HG03520 (cell line): ENCODE measurements around the gene FANCC.
"Not testable (repeated sequence)": the region's sequence is repeated elsewhere in the genome, so short reads cannot be mapped to it uniquely, and the experiment has no call there.

Experiments
- ATAC-seq: cut with Tn5 transposase; IDR thresholded peaks from one replicate; pipeline ENCODE4 v1.9.1; 2021; ENCODE audit warnings: mild to moderate bottlenecking, moderate library complexity; ENCODE audit not compliant: unreplicated experiment

The FANCC gene

DNA sequence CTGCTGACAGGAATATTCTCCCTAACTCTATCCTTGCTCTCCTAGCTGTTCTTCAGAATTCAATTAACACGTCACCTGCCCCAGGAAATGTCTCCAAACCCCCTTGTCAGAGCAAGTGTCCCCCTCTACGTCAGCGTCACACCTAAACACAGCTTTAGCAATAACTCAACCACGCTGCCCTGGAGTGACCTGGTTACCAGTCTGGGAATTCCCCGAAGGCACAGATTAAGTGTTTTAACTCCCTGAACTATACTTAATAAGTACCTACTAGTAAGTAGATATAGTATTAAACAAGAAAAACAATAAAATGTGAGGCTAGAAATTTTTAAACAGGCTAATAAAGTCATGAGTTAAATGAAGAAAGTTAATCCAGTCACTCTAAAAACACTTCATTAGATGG, 78.4 kb downstream of the FANCC start:
- ATAC-seq, result no peak

DNA sequence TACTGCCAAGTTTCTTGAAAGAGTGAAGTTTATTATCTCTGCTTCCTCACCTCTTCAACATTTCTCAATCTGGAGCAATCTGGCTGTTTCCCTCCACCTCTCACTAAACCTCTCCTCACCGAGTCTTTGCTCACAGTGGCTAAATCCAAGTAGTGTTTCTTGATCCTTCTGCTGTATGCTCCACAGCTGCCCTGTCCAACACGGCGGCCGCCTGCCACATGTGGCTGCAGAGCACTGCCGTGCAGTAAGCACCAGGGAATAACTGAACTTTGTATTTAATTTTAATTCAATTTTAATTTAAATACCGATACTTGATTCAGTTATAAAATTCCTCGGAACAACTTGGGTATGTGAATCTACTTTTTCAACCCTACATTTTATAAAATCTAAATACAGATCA, 80.2 kb downstream of the FANCC start:
- no peak for ATAC-seq

DNA sequence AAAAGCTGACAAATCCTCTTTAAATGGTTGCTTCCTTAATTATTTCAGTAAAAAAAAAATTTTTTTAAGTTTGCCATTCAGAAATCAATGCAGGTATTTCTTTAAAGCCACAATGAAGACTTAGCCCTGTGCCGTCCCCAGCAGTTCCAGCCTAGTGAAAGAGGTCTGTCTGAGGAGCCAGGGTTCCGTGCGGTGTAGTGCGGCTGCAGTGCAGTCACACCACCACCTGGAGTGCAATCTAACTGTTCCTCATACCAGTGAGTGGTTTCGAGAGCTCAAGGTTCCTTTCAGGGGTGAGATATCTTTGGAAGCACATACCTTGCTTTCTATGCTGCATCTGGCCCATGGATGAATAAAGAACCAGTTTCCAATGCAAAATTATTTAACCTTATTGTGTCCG, 87.5 kb downstream of the FANCC start:
- no peak for ATAC-seq

DNA sequence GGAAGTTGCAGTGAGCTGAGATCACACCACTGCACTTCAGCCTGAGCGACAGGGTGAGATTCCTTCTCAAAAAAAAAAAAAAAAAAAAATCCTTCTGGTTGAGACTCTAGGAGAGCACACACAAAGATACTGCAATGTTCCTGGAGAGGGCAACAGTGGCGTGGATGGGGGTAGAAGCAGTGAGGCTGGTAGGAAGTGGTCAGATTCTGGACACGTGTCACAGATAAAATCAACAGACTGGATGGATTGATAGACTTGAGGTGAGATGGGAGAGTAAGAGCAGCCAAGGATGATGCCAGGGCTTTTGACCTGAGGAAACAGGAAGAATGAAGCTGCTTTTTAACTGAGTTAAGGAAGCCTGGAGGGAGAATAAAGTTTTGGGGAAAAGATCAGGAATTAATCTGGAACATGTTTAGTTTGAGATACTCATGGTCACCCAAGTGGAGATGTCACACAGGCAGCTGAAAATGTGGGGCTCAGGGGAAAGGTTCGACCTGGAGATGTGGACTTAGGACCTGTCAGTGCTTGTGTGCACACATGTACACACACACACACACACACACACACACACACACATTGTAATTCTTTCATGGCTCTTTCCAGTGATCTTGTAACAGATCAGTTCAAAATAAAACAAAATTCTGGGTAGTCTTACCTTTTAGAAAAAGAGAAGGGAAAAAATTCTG, 88.1 kb downstream of the FANCC start:
- ATAC-seq, result no peak

GRCh38 chr9:95226921-95227320, 90.6 kb downstream of the FANCC start:
- ATAC-seq, result no peak

DNA sequence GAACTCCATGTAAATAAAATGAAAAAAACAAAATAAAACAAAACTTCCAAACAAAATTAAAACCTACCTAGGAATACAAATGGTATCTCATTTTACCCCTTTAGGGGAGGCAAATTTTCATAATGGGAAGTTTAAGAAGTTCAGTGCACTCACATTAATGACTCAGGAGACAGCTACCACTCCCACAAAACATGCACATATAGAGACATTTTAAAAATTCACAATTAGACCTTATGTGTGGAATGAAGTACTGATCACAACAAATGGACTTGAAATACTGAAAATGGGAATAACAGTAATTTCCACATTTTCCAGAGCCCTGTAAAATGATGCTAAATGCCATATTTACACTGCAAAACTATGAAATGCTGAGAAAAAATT, 91.8 kb downstream of the FANCC start:
- no peak for ATAC-seq

DNA sequence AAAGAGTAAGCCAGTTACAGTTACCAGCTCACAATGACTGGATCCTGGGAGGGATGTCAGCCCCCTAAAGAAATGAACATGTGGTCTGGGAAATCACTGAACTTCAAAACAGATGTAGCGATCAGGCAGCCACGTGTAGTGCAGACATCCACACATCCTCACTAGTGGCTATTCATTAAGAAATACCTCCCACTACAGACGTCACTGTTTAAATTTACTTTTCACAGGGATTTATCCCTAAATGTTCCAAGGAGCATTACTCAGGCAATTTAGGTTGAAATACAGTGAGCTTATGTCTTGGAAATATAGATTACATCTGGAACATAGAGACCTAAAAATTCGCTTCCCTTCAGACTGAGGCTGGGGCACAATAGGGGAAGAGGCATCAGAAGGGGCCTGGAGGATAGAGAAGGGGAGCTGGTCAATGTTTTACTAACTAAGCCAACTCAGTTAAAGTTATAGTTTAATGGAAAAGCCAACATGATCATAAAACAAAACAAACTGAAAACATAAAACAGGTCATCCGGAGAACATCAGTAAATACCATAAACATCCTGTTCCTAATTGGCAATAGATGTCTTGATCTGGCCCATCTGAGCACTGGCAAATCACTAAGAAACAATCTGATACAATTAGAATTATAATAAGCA, 92.3 kb downstream of the FANCC start:
- ATAC-seq, result no peak

DNA sequence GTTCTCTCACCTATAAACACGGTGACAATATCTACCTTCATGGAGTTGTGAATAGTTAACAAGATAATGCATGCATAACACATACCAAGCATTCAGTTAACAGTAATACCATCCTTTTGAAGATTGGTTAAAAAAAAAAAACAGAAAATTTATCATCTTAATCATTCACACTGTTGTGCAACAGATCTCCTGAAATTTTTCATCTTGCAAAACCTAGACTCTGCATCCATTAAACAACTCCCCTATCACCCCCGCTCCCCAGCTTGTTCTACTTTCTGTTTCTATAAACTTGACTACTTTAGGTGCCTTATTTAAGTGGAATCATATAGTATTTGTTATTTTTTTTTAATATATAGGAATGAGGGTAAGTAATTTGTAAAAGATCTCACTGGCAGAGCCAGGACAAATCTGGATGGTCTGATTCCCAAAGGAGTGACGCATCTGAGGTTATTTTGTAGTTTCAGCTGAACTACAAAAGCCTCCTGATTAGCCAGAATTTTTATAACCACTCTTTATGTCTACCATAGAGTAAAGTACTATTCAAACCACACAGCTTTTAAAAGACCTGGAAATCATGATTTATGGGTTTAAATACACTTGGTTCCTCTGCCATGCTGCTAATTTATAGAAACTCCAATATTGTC, 93.0 kb downstream of the FANCC start:
- no peak for ATAC-seq

DNA sequence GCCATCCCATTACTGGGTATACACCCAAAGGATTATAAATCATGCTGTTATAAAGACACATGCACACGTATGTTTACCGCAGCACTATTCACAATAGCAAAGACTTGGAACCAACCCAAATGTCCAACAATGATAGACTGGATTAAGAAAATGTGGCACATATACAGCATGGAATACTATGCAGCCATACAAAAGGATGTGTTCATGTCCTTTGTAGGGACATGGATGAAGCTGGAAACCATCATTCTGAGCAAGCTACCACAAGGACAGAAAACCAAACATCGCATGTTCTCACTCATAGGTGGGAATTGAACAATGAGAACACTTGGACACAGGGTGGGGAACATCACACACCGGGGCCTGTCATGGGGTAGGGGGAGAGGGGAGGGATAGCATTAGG, 97.2 kb downstream of the FANCC start:
- not testable (repeated sequence) for ATAC-seq

DNA sequence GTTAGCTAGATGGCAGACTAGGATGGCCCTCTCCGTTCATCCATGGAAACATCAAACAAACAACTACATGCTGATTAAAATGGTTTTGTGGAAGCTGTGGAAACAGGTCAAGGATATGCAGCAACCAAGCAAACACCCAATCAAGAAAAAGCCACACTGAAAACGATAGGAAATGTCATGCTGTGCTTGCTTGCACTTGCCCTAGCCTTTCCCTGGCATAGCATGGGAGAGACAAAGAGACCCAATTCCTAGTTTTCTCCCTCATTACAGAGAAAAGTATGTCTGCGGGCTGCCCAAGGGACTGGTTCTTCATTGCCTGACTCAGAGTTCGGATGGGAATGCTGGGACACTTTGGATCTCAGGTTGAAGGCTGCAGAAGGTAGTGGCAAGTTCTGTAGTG, 98.7 kb downstream of the FANCC start:
- ATAC-seq, result no peak

DNA sequence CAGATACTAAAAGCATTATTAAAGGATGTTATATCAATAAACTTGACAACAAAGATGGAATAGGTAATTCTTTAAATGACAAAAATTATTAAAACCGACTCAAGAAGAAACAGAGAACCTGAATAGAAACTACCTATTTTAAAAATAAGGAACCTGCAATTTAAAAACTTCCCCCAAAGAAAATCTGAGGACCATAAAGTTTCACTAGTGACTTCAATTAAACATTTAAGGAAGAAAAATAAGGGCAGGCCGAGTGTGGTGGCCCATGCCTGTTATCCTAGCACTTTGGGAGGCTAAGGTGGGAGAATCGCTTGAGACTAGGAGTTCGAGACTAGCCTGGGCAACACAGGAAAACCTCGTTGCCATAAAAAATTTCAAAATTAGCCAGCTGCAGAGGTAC, 99.6 kb downstream of the FANCC start:
- ATAC-seq, result no peak

GRCh38 chr9:95215336-95215898, 102.1 kb downstream of the FANCC start:
- no peak for ATAC-seq

- ATAC-seq, result no peak
Measured at GRCh38 chr9:95213117-95213516, 104.4 kb downstream of the FANCC start.

GRCh38 chr9:95211028-95211427, 106.5 kb downstream of the FANCC start:
- ATAC-seq, result no peak

GRCh38 chr9:95207403-95207802, 110.1 kb downstream of the FANCC start:
- no peak for ATAC-seq

- ATAC-seq, result no peak
Measured at GRCh38 chr9:95206143-95206542, 111.4 kb downstream of the FANCC start.

DNA sequence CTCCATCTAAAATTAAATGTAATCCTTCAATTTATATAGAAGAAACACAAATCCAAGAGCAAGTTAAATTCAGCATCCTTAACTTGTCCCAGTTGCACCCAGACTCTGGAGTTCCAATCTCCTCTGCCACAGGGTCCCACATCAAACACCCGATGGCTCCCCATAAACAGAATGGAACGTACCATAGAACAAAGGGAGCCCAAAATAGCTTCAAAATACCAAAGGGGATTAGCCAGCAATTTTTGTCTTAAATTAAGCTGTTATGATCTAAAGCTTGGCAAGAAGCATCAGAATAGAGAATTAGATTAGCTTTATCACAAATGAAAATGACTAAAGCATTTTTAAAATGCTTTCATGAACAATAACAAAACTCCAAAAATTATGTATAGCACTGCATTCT, 112.8 kb downstream of the FANCC start:
- ATAC-seq, result no peak

DNA sequence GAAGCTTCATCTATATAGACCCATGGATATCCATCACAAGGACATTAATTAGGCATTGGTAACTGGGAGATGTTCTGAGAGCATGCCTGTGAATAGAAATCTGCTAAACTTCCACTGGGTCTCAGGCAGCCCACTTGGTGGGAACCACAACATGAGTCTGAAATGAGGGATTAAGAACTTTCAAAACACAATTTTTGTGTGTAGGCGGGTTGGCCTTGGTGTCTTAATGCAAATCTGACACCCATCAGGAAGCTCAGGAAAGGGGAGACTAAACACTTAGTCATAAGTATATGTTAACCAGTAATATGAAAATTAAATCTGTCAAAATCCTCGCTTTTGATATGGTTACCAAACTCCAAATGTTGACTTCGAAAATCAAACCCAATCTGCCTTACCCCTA, 113.2 kb downstream of the FANCC start:
- no peak for ATAC-seq

- ATAC-seq, result not testable (repeated sequence)
Measured at GRCh38 chr9:95203019-95203418, 114.5 kb downstream of the FANCC start.

DNA sequence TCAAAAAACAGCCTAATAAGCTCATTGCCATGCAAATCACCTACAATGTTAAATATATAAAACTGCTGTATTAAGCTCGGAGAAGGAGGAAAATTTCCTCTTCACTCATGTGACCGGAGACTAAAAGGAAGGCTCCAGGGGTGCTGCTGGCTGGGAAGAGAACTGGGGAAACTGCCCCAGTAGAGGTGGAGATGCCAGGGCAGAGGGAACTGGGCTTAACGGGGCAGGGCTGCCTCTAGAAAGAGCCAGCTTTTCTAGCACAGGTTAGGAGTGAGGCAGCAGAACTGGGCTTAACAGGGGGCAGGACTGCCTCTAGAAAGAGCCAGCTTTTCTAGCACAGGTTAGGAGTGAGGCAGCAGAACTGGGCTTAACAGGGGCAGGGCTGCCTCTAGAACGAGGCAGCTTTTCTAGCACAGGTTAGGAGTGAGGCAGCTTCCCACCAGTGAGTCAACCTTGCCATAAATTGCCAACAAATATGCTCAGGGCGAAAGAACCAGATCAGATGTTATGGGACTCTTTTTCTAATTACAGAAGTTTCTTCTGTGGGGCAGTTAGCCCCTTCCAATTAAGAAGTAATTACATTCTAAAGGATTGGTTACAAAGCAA, 115.3 kb downstream of the FANCC start:
- ATAC-seq, result no peak

DNA sequence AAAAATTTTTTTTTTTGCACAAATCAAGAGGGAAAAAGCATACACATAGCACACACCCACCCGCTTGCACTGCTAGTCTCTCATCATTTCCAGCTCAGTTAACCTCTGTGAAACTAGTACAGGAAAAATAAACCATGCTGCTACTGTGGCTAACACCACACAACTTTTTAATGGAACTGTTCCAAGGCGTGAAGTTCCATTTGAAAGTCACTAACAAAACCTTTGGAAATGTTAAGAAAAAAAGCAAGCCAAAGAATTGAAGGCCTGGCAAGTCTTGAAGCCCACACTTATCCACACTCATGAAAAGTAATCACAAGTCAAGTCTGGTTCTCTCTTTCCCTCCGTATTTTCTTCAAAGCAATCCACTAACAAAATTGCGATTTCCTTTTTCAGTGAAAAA, 116.3 kb downstream of the FANCC start:
- ATAC-seq, result no peak
